ENCODE measurements around the gene OSBPL10. TPM values are rescaled to one million over a fixed set of nuclear protein-coding genes. Genes with fewer than 3 reads are reported as not detected.
"Not testable (repeated sequence)": the region's sequence is repeated elsewhere in the genome, so short reads cannot be mapped to it uniquely, and the experiment has no call there.

OSBPL10 gene
- polyA plus RNA-seq, 3 donors = 20.7 to 23.5 (median 22.3) TPM

DNA sequence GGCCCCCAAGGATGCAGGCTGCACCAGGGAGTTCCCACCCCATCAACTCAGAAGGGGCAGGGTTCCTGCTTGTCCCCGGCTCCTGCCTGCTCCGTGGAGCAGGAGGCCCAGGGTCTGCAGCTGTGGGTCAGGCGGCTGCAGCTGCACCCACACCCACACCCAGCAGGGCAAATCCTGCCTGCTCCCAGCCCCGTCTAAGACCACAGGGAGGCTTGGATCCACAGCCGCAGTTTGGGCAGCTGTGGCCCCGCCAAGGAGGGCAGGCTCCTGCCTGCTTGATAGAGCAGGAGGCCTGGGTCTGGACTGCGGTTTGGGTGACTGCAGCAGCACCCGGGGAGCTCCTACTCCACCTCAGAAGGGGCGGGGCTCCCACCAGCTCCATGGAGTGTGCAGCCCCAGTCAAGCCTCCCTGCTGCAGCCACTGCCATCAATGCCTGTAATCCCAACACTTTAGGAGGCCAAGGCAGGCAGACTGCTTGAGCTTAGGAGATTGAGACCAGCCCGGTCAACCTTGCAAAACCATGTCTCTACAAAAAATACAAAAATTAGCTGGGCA lies 163.6 kb downstream of the OSBPL10 start:
- DNase-seq = no peak

DNA sequence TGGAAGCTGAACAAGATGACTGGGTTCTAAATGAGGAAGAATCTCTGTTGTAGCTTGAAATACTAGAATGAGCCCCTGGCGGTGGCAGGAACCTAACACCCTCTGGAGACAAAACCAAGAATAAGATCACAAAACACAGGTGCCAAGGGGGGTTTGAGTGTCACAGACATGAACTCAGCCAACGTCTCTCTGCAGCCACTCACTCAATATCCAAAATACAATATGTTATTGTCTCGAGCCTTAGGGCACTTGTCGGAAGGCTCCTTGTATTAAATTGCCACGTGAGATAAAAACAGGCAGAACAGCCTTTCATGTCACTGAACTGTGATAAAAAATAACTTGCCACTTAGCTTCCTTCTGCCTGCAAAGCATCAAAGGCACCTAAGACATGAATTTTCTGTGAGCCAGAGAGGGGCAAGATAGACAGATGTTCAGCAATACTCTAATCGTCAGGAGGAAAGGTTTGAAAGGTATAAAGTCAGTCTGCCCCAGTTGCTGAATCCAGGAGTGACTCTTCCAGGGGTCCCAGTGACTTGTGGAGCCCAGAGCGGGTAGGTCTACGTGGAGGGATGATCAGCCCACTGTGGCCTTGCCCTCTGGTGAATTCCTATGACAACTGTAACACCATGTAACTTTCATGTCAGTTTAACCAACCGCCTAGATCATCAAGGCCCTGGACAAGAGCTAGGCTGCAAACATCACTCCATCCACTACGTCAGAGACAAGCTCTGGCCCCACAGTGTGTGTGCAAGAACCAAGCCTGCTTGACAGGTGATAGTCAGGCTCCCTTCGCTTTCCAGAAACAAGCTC lies 165.2 kb downstream of the OSBPL10 start:
- no peak for DNase-seq

DNA sequence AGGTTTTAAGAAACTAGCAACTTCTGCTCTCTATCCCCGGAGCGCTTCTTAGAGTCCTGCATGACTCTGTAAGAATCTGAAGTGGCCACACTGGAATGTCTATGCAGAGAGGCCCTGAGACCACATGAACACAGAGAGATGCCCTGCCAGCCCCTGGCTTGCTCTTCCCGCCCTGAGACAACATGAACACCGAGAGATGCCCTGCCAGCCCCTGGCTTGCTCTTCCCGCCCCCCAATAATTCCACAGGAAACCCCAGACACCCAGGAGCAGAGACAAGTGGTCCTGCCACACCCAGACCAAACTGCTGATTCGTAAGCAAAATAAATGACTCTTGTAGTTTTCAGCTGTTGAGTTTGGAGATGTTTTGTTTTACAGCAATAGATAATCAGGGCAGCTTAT lies 166.1 kb downstream of the OSBPL10 start:
- DNase-seq = no peak

DNA sequence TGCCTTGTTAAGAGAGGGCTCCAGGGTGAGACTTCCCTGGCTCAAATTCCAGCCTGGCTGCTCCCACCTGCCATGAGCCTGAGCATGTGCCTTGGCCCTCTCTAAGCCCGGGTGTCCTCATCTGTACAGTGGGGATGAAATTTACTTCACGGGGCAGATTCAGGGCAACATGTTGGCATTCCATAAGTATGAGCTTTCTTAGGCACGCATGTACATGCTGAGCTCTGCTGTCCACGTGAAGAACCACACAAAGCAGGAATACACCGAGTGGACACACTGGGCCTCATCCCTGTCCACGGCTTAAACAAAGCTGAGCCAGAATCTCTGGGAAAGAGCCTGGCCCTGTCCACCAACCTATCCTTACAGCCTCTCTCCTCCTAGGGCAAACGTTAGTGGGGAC lies 167.4 kb downstream of the OSBPL10 start:
- no peak for DNase-seq

DNA sequence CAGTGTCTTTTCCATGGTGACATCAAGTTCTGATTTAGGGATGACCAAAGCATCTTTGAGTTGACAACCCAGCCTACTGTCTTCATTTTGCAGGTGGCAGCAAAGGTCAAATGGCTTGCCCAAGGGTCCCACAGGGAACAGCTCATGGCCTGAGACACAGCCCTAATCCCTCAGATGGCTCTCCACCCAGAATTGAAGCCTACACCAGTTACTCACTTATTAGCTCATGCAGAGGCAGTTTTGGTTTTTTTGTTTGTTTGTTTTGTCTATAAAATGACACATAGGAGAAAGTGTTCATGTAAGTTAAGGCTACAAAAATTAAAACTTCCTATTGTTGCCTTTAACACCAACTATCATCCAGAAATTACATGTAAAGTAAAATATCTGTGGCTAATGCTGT lies 167.9 kb downstream of the OSBPL10 start:
- no peak for DNase-seq

DNA sequence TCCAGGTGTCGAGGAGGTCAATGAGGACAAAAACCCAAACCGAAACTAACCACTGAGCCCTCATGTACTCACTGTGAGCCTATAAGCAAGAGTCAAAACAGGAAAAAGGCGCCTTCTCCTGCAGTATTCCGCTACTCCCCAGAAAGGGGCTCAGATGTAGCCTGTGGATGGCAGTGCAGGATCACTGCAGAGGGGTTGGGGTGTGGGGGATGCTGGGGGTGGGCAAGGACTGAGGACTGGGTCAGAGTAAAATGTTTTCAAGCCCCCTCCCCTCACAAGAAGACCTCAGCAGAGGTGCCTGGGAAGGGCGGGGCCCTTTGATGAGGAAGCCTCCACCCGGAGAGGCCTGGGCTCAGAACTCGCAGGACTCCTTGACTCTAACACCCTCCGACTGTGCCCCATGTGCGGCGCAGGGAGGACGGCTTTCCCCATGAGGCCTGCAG lies 170.1 kb downstream of the OSBPL10 start:
- DNase-seq = no peak

DNA sequence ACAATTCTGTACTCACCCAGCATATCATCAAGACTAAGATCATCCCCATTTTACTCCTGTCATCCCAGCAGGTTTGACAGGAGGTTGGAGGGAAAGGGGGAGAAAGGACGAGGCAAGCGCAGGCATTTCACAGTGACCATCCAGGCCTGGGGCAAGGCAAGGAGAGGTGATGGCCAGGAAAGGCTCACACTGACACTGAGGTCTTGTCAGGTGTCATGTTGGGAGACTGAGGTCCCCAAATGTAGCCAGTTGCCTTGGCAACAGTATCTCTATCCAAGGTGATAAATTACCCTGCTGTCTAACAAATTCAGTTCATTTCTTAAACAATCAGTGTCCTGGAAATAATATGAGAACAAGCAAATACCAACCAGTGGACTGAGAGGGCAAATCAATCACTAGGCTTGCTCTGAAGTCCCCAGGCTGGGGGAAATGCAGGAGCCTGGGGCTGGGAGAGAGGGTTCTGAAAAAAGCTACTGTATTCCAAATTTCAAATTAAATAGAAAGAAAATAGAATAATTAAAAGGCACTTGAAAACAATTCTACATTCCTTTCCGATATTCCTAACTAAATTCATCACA lies 172.8 kb downstream of the OSBPL10 start:
- no peak for DNase-seq

DNA sequence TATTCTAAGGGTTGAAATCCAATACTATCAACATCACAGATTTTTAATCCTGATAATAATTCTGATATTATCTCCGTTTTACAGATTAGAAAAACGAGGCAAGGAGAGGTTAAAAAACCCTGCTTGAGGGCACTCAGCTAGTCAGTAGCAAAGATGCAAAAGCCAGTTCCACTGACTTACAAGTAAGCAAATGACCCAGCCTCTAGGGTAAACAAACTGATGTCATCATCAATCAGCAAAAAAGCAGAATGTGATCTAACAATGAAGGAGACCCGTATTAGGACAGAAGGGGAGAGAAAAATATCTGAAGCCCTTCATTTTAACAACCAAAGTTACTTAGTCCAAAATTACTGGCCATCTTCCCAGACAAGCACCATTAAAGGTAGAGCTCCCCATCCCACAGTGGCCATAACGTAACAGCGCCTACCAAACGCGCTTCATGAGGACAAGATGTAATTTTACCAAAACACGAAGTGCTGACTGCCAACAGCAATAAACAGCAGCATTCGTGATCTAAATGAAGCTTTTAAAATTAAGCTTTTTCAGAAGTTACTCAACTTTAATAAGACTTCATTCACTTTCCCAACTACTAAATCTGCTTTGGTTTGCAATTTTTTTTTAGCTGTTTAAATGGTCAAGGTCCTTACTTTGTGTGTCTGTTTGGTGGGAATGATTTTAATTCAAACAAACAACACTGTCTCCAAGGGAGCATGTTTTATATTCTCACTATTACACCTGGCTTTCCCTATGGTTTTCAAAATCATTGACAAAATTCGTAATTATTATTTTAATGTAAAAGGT lies 176.6 kb downstream of the OSBPL10 start:
- DNase-seq = no peak

DNA sequence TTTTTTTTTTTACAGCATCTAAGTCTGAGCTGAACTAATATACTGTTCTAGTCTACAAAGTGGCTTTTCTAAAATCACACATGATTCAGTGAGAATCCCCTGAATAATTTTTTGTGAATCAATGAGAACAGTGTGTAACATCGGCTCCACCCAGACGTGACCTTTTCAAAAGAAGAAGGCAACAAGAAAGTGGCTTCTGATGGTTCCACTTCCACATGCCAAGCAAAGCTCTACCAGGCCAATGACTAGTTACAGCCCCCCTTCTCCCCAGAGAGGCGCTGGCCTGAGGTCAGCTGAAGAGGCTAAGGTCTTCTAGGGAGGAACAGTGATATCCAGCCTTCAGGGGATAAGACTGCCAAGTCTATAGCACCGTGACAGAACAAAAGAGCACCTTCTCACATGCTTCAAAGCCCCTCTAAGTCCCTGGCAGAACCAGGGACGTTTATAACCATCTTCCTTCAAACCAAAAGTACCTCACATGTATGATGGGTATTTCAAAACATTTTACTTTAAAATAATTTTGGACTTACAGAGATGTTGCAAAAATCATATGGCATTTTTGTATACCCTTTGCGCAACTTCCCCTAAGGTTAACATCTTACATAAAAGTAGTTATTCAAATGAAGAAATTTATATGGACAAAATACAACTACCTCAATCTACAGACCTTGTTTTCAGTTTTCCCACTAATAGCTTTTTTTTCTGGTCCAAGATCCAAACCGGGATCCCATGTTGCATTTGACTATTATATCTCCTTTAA lies 177.9 kb downstream of the OSBPL10 start:
- no peak for DNase-seq

DNA sequence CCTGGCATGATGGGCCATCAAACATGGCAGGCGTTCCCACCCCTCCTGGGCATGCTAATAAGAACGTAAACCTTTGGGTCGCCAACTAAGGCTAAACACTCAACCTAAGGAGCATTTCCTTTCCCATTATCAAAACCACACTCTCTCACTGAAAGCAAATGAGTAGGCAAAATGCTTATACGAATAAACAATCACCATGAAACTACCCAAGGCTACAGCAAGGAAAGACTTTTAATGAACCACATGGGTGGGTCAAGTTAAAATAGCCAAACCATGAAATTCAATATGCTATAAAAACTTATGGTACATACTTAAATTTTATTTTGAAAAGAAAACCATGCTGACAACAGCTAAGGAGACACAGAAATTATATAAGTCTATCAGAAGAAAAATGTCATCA lies 180.6 kb downstream of the OSBPL10 start:
- DNase-seq = no peak

DNA sequence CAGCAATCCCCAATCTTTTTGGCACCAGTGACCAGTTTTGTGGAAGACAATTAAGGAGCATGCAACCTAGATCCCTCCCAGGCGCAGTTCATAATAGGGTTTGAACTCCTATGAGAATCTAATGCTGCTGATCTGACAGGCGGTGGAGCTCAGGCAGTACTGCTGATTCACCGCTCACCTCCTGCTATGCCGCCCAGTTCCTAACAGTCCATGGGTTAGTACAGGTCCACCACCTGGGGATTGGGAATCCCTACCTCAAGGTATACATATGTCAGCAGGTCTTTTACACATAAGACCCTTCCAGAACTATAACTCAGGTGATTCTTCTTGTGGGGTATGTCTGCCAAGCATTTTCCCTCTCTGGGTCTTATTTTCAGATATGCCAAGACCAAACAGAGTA lies 182.2 kb downstream of the OSBPL10 start:
- no peak for DNase-seq

DNA sequence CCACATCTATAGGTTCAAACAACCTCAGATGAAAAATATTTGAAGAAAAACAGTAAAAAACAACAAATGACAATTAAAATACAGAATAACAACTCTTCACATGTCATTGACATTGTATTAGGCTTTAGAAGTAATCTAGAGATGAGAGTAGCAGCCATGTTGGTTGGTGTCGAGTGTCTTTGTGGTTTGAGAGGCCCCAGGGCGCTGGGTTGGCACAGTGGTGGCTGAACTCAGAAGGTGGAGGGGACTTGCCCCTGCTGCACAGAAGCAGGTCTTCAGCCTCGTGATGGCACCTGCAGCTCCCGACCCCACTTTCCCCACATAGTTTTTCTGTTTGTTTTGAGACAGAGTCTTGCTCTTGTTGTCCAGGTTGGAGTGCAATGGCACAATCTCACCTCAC lies 187.2 kb downstream of the OSBPL10 start:
- DNase-seq = no peak

DNA sequence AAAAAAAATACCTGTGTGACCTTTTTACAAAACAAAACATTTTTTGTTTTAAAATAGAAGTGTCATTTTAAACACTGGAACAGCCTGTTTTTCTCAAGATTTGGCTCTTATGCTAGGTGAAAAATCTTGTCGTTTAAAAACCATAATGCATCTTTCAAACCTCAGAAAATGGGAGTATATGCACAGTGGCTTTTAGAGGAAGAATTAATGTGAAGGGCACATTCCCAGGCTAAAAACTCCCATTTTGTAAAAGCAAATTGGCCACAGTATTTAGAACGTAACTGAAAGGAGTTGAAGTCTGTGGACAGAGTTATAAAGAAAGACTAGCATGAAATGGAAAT lies 190.0 kb downstream of the OSBPL10 start:
- DNase-seq = no peak

DNA sequence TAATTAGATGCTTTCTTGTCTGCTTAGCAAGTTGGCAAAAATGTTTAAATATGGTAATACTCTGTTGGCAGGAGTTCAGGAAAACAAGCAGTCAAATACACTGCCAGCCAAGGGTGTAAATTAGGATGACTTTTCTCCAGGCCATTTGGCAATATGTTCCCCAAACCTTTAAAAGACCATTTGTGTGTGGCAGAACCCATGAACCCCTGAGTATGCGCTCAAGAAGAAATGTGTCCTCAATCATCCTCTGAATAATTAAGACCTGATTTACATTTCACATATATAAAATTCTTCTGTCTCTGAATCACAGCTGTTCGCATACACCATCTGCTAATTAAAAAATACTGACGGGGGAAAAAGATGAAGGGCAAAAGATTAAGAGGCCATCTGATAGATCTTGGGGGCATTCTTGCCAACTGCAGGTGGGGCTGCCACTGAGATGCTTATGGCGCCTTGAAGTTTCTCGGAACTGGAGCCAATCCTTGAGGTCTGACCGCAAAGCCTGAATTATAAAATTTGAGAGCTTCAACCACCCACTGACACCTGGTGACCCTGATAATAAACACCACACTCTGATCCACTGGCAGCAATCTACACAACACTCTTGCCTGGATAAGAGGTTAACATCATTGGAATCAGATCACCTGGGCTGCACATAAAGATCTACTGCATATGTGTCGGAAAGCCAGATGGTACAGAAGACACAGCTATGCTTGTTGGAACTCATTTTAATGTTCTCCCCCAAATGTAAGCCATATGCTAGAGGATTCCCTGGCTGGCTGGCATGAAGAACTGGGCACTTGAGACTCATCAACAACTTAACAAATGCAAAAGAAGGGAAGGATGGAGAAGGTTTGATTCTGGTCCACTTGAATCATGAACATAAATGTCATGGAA lies 190.6 kb downstream of the OSBPL10 start:
- no peak for DNase-seq

DNA sequence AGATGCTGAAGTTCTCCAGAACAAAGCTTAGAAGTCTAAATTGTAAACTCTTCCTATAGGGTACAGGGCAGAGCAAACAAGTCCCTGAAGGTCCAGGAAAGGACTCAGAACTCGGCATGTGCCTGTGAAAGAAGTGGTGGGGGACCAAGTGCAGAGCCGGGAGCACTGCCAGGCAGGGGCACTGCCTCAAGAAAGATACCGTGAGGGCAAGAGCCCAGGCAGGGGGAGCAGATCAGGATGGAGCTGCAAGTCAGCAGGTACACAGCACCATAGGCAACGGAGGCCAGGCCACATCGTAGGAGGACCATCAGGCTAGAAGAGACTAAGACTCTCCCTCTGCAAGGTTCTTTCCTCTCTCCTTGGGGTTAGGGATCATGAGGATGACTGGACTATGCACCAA lies 191.6 kb downstream of the OSBPL10 start:
- no peak for DNase-seq

DNA sequence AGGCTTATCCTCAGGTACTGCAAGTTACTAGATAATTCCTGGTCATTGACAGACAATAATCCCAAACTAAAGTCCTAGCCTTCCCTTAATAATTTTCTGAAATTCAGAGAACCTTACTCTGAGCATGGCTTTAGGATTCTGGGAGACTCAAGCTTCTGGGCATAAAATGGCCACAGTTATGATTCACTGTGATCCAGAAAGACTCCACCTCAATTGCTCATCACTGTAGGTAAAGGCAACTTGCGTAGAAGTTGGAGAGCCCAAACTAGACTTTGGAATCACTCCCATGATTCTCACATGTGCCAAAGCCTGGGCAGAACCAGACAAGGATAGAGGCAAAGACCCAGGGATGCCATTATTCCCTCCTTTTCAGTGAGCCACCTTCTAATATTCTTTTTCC lies 195.3 kb downstream of the OSBPL10 start:
- DNase-seq = no peak

DNA sequence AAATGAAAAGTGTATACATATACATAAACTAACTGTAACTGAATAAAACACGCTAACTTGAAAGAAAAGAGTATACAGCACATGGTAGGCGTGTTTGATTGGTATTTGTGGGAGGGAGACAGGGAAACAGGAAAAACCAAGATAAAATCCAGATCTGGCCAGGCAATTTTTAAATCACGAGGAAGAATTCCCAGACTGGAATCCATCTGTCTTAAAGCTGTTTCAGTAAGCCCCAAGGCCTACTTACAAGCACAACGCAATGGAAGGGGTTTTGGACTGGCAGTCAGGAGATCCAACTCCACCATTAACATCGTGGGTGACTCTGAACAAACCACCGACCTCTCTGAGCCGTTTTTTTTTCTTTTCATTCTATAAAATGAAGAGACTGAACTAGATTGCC lies 195.8 kb downstream of the OSBPL10 start:
- DNase-seq = no peak

DNA sequence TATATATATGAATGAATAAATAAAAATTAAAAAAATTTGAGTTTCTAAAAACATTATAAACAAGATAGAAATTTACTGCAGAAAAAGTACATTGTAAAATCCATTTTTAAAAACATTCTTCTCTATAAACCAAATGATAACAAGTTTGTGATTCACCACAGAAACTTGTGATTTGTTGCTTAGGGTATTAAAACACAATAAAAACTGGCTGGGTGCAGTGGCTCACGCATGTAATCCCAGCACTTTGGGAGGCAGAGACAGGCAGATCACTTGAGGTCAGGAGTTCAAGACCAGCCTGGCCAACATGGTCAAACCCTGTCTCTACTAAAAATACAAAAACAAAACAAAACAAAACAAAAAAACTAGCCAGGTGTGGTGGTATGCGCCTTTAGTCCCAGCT lies 197.2 kb downstream of the OSBPL10 start:
- DNase-seq = not testable (repeated sequence)

DNA sequence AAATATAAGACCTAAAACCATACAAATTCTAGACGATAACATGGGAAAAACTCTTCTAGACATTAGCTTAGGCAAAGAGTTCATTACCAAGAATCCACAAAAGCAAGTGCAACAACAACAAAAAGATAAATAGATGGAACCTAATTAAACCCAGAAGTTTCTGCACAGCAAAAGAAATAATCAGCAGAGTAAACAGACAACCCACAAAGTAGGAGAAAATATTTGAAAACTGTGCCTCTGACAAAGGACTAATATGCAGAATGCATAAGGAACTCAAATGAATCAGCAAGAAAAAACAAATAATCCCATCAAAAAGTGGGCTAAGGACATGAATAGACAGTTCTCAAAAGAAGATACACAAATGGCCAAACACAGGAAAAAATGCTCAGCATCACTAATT lies 198.8 kb downstream of the OSBPL10 start:
- not testable (repeated sequence) for DNase-seq

DNA sequence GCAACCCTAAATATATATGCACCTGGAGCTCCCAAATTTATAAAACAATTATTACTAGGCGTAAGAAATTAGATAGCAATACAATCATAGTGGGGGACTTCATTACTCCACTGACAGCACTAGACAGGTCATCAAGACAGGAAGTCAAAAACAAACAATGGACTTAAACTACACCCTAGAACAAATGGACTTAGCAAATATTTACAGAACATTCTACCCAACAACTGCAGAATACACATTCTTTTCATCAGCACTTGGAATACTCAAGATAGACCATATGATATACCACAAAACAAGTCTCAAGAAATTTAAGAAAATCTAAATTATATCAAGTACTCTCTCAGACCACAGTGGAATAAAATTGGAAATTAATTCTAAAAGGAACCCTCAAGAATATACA lies 201.5 kb downstream of the OSBPL10 start:
- no peak for DNase-seq

DNA sequence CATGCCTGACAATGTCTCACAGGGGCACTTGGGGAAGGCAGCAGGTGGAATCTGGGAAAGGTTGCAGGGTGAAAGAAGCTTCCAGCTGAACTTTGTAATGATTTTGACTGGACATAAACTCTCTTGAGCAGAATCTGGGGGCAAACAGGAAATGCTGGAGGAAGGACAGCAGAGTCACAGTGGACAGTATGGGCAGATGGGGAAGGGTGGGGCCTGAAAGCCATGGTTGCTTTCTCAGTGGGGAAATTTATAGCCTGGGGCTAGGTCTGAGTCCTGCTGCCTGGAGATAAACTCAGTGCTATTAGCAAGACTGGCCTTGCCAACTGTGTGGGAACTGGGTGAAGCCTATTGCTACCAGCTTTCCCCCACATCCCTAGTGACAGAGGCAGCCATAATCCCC lies 203.2 kb downstream of the OSBPL10 start:
- DNase-seq = no peak
